Measurements from ENCODE around the gene SH3RF3. TPM values are rescaled to one million over a fixed set of nuclear protein-coding genes. Genes with fewer than 3 reads are reported as not detected.

Gene SH3RF3
- total and polyA plus RNA-seq, 2 of the 13 experiments (the other 11 are each of a cell fraction or from before 2014, with no cell fraction given): 0.04 TPM; not detected in 1

DNA sequence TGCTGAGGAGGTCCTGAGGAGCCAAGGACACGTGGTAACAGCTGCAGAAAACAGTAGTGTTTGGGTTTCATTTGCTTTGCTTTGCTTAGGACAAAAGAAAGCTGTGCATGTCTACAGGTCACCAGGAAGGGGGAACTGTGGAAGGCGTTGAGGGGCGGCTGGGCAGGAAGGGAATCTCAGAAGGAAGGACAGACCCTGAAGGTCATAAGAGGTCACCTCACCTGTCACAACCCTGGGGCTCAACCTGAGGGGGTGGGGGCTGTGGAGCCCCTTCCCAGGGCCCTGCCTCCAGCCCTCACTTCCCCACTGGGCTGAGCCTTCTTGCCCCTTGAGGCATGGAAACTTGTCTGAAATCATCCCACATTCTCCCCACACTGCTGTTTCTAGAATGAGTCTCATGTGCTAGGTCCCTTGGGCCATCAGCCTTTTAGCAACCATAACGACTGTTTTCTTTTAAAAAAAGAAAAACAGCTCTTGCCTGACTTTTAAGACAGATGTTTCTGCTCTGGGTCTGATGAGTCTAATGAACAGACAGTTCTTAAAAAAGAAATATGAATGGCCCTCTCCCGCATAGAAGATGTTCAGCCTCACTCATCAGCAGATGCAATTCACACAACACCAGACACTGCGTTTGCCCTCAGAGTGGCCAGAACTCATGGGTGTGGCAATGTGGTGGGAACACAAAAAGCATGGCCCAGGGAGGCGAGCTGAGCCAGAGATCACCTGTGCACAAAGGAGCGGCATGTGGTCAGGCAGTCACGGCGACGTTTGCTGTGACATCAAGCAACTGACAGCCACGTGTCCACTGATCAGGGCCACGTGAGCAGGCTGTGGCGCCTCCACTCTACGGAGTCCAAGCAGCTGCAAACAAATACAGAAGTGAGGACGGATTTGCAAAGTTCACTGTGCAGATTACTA is 400.8 kb downstream of the SH3RF3 start (continued):
- TF ChIP-seq, protein P1, sequence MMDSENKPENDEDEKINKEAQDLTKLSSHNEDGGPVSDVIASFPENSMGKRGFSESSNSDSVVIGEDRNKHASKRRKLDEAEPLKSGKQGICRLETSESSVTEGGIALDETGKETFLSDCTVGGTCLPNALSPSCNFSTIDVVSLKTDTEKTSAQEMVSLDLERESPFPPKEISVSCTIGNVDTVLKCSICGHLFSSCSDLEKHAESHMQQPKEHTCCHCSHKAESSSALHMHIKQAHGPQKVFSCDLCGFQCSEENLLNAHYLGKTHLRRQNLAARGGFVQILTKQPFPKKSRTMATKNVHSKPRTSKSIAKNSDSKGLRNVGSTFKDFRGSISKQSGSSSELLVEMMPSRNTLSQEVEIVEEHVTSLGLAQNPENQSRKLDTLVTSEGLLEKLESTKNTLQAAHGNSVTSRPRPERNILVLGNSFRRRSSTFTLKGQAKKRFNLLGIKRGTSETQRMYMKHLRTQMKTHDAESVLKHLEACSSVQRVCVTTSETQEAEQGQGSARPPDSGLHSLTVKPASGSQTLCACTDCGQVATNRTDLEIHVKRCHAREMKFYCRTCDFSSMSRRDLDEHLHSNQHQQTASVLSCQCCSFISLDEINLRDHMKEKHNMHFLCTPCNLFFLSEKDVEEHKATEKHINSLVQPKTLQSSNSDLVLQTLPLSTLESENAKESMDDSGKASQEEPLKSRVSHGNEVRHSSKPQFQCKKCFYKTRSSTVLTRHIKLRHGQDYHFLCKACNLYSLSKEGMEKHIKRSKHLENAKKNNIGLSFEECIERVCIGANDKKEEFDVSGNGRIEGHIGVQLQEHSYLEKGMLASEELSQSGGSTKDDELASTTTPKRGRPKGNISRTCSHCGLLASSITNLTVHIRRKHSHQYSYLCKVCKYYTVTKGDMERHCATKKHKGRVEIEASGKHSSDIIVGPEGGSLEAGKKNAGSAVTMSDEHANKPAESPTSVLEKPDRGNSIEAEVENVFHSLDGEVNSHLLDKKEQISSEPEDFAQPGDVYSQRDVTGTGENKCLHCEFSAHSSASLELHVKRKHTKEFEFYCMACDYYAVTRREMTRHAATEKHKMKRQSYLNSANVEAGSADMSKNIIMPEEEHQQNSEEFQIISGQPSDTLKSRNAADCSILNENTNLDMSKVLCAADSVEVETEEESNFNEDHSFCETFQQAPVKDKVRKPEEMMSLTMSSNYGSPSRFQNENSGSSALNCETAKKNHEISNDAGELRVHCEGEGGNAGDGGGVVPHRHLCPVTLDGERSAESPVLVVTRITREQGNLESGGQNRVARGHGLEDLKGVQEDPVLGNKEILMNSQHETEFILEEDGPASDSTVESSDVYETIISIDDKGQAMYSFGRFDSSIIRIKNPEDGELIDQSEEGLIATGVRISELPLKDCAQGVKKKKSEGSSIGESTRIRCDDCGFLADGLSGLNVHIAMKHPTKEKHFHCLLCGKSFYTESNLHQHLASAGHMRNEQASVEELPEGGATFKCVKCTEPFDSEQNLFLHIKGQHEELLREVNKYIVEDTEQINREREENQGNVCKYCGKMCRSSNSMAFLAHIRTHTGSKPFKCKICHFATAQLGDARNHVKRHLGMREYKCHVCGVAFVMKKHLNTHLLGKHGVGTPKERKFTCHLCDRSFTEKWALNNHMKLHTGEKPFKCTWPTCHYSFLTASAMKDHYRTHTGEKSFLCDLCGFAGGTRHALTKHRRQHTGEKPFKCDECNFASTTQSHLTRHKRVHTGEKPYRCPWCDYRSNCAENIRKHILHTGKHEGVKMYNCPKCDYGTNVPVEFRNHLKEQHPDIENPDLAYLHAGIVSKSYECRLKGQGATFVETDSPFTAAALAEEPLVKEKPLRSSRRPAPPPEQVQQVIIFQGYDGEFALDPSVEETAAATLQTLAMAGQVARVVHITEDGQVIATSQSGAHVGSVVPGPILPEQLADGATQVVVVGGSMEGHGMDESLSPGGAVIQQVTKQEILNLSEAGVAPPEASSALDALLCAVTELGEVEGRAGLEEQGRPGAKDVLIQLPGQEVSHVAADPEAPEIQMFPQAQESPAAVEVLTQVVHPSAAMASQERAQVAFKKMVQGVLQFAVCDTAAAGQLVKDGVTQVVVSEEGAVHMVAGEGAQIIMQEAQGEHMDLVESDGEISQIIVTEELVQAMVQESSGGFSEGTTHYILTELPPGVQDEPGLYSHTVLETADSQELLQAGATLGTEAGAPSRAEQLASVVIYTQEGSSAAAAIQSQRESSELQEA (CRISPR knock-in tag; IDR thresholded peaks at IDR 0.05; ENCODE audit: not compliant biosample characterization): no peak
- no peak for TF ChIP-seq NR1H2 (CRISPR knock-in tag; IDR thresholded peaks at IDR 0.05; ENCODE audit: borderline replicate concordance, low read depth)
- TF ChIP-seq TCF12 (IDR thresholded peaks at IDR 0.05): no peak
- TF ChIP-seq TCF12 (CRISPR knock-in tag; IDR thresholded peaks at IDR 0.05): no peak
- TF ChIP-seq ZNF776 (CRISPR knock-in tag; IDR thresholded peaks at IDR 0.05): no peak
- no peak for TF ChIP-seq SP1 (IDR thresholded peaks at IDR 0.05)
- no peak for TF ChIP-seq SP1 (CRISPR knock-in tag; IDR thresholded peaks at IDR 0.05)
- peak; percentile 25; the same call in 1 of the 2 replicates for TF ChIP-seq MTA1 (CRISPR knock-in tag; IDR thresholded peaks at IDR 0.05; ENCODE audit: borderline replicate concordance)
- no peak for TF ChIP-seq GZF1 (CRISPR knock-in tag; IDR thresholded peaks at IDR 0.05)
- TF ChIP-seq, protein P2, sequence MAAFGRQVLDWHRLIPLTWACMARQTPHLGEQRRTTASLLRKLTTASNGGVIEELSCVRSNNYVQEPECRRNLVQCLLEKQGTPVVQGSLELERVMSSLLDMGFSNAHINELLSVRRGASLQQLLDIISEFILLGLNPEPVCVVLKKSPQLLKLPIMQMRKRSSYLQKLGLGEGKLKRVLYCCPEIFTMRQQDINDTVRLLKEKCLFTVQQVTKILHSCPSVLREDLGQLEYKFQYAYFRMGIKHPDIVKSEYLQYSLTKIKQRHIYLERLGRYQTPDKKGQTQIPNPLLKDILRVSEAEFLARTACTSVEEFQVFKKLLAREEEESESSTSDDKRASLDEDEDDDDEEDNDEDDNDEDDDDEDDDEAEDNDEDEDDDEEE (CRISPR knock-in tag; IDR thresholded peaks at IDR 0.05): no peak
- TF ChIP-seq ZNF17 (CRISPR knock-in tag; IDR thresholded peaks at IDR 0.05): no peak
- TF ChIP-seq ZNF160 (CRISPR knock-in tag; IDR thresholded peaks at IDR 0.05): no peak
- no peak for TF ChIP-seq MZF1 (CRISPR knock-in tag; IDR thresholded peaks at IDR 0.05; ENCODE audit: borderline replicate concordance)
- TF ChIP-seq, protein P3, sequence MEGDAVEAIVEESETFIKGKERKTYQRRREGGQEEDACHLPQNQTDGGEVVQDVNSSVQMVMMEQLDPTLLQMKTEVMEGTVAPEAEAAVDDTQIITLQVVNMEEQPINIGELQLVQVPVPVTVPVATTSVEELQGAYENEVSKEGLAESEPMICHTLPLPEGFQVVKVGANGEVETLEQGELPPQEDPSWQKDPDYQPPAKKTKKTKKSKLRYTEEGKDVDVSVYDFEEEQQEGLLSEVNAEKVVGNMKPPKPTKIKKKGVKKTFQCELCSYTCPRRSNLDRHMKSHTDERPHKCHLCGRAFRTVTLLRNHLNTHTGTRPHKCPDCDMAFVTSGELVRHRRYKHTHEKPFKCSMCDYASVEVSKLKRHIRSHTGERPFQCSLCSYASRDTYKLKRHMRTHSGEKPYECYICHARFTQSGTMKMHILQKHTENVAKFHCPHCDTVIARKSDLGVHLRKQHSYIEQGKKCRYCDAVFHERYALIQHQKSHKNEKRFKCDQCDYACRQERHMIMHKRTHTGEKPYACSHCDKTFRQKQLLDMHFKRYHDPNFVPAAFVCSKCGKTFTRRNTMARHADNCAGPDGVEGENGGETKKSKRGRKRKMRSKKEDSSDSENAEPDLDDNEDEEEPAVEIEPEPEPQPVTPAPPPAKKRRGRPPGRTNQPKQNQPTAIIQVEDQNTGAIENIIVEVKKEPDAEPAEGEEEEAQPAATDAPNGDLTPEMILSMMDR (CRISPR knock-in tag; IDR thresholded peaks at IDR 0.05): 0 out of 2 replicates have a peak, but pooled peaks have one; percentile 4
- TF ChIP-seq ZNF546 (CRISPR knock-in tag; conservative IDR thresholded peaks at IDR 0.05): no peak
- no peak for TF ChIP-seq ETV5 (CRISPR knock-in tag; IDR thresholded peaks at IDR 0.05; ENCODE audit: borderline replicate concordance)
- TF ChIP-seq ZSCAN9 (CRISPR knock-in tag; IDR thresholded peaks at IDR 0.05; ENCODE audit: borderline replicate concordance): 0 out of 2 replicates have a peak, but pooled peaks have one; percentile 49
